DOHH2 (cell line): ENCODE data around the gene TBATA.
A peak's percentile ranks its signal among the peaks of the same experiment; 100 is the strongest.

ENCODE experiments used
- H3F3A ChIP-seq: fragments of 200-600 bp; sonication (generic), shearing (Covaris generic); 2 replicates; pipeline ENCODE4 v1.6.0; 2016; ENCODE audit warnings: antibody characterized with exemption, mild to moderate bottlenecking; ENCODE audit not compliant: control insufficient read depth, insufficient read depth
- H3K27ac ChIP-seq: fragments of 200-600 bp; sonication (generic); 2 replicates; pipeline ENCODE4 v1.5.1; 2014; ENCODE audit warnings: low read depth, mild to moderate bottlenecking, low read length, moderate library complexity
- H3K27me3 ChIP-seq: fragments of 200-600 bp; sonication (generic); 2 replicates; pipeline ENCODE4 v1.6.1; 2014; ENCODE audit warnings: mild to moderate bottlenecking, low read length, mixed read lengths; ENCODE audit not compliant: control insufficient read depth
- H3K36me3 ChIP-seq: fragments of 200-600 bp; sonication (generic); 2 replicates; pipeline ENCODE4 v1.6.1; 2014; ENCODE audit warnings: mild to moderate bottlenecking, low read length, moderate library complexity, mixed read lengths; ENCODE audit not compliant: control insufficient read depth
- H3K4me1 ChIP-seq: fragments of 200-600 bp; sonication (generic); 2 replicates; pipeline ENCODE4 v1.6.1; 2014; ENCODE audit warnings: mild to moderate bottlenecking, low read length, mixed read lengths; ENCODE audit not compliant: control insufficient read depth
- H3K4me2 ChIP-seq: fragments of 200-600 bp; sonication (generic); 2 replicates; pipeline ENCODE4 v1.6.0; 2014; ENCODE audit warnings: mild to moderate bottlenecking, low read length, moderate library complexity
- H3K4me3 ChIP-seq: fragments of 200-600 bp; sonication (generic); 2 replicates; pipeline ENCODE4 v1.5.1; 2014; ENCODE audit warnings: mild to moderate bottlenecking, low read length, mixed read lengths
- H3K79me2 ChIP-seq: fragments of 200-600 bp; sonication (generic); 2 replicates; pipeline ENCODE4 v1.6.1; 2014; ENCODE audit warnings: mild to moderate bottlenecking, low read length, mixed read lengths; ENCODE audit not compliant: control insufficient read depth
- H3K9me2 ChIP-seq: fragments of 200-600 bp; sonication (generic); replicated peaks from 2 replicates; pipeline ENCODE4 v1.6.1; 2014; ENCODE audit warnings: mild to moderate bottlenecking, low read length, mixed read lengths; ENCODE audit not compliant: control insufficient read depth
- H3K9me3 ChIP-seq: fragments of 200-600 bp; sonication (generic); 2 replicates; pipeline ENCODE4 v1.6.1; 2014; ENCODE audit warnings: antibody characterized with exemption, low read length, mixed read lengths; ENCODE audit not compliant: control insufficient read depth, insufficient read depth
- H4K20me1 ChIP-seq: fragments of 200-600 bp; sonication (generic); 2 replicates; pipeline ENCODE4 v1.6.0; 2014; ENCODE audit warnings: low read depth, mild to moderate bottlenecking, antibody characterized with exemption, low read length, moderate library complexity; ENCODE audit not compliant: control insufficient read depth, insufficient read depth
- EZH2phosphoT487 ChIP-seq: fragments of 200-600 bp; sonication (generic); IDR thresholded peaks from 2 replicates; pipeline ENCODE4 v1.6.1; 2017; ENCODE audit warnings: borderline replicate concordance, mild to moderate bottlenecking, antibody characterized with exemption, low read length, moderate library complexity, mixed read lengths
- TF ChIP-seq, protein P1 (sequence below): fragments of 200-600 bp; sonication (generic); IDR thresholded peaks from one replicate; pipeline ENCODE4 v1.5.1; 2014; ENCODE audit warnings: antibody characterized with exemption, mild to moderate bottlenecking, low read depth, low read length; ENCODE audit not compliant: poor library complexity, severe bottlenecking

Gene TBATA

DNA sequence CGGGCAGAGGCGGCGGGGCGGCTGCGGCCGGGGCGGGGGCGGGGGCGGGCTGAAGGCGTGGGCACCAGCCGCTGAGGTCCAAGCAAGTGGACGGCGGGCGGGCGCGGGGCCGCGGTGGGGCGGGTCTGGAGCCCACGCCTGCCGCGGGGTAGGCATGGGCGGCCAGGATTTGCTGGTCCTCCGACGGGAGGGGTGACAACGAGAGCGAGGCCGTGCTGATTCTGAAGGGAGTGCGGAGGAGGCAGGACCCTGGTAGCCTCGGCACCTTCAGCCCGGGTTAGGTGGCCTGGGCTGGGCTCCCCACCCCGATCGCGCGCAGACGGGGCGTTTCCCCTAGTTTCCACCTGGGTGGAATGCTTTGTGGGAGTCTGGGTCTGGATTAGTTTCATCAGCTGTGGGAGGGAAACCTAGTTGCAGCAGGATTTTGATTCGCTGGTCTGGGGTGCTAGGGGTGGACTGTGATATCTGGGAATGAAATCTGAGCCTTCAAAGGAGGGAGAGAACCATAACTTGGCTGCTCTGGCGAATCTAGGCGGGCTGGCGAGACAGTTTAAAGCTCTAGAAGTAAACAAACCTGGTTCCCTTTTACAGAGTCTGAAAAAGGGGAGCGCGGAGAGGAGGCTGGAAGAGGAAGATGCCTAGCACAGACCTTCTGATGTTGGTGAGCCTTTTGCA lies 31.2 kb upstream of the TBATA start:
- TF ChIP-seq, protein P1, sequence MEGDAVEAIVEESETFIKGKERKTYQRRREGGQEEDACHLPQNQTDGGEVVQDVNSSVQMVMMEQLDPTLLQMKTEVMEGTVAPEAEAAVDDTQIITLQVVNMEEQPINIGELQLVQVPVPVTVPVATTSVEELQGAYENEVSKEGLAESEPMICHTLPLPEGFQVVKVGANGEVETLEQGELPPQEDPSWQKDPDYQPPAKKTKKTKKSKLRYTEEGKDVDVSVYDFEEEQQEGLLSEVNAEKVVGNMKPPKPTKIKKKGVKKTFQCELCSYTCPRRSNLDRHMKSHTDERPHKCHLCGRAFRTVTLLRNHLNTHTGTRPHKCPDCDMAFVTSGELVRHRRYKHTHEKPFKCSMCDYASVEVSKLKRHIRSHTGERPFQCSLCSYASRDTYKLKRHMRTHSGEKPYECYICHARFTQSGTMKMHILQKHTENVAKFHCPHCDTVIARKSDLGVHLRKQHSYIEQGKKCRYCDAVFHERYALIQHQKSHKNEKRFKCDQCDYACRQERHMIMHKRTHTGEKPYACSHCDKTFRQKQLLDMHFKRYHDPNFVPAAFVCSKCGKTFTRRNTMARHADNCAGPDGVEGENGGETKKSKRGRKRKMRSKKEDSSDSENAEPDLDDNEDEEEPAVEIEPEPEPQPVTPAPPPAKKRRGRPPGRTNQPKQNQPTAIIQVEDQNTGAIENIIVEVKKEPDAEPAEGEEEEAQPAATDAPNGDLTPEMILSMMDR, result no peak
- no peak for TF ChIP-seq EZH2phosphoT487

DNA sequence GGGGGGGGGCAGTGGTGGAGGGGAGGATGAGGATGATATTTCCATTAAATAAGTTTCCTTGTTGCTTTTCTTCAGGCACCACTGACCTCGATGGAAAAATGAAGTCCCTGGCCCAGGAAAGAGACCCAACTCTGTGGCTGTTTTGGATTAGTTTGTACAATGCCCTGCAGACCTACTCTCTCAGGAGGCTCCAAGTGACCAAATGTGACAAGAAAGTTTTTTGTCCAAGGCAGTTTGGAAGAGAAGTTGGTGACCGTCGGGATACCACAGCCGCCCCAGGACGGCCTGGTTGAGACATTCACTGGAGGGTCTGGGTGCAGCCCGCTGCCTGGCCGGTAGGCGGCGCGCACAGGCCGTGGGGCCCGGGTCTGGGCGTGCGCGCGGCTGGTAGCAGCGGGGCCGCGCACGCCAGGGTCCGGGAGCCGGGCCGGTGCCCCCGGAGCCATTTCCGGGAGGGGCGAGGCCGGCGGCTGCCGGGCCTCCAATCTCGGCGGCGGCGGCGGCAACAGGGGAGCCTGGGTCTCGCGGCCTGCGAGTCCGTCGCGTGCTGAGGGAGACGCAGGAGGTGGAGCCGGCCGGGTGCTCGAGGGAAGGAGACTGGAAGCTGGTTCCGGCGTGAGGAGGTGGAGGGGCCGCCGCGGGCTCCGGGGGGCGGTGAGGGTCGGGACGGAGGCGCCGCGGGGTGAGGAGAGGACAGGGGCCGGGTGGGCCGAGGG lies 30.5 kb upstream of the TBATA start, which contains the start of gene SGPL1:
Gene SGPL1 (plus strand): TSS at position 445 of the 716 bp plus-strand sequence. CDS start 906 bp downstream, outside the sequence.
- peak within 1 kb of the TSS; percentile 74 for H3K4me2 ChIP-seq
- H3K4me3 ChIP-seq, result peak within 1 kb of the TSS; percentile 73
- no peaks in the 10 kb centered on the region for H4K20me1 ChIP-seq
- H3K36me3 ChIP-seq, result peaks cover 7% of the 10 kb centered on the region; the same call in 1 of the 2 replicates
- no peak within 1 kb of the TSS for H3K27ac ChIP-seq
- H3F3A ChIP-seq, result 0 out of 2 replicates have a peak, but pooled peaks cover 2% of the 10 kb centered on the region
- no peaks in the 10 kb centered on the region for H3K9me3 ChIP-seq
- H3K4me1 ChIP-seq, result peaks cover 12% of the 10 kb centered on the region
- H3K79me2 ChIP-seq, result peaks cover 7% of the 10 kb centered on the region
- H3K9me2 ChIP-seq, result no peaks in the 10 kb centered on the region
- no peak for TF ChIP-seq EZH2phosphoT487
- TF ChIP-seq, protein P1, result peak; percentile 85
- H3K27me3 ChIP-seq, result no peaks in the 10 kb centered on the region

More for the DNA sequence above, 31.2 kb upstream of the TBATA start:
- H3K27me3 ChIP-seq, result no peaks in the 10 kb centered on the region
- no peaks in the 10 kb centered on the region for H4K20me1 ChIP-seq
- peaks cover 12% of the 10 kb centered on the region for H3K4me1 ChIP-seq
- 0 out of 2 replicates have a peak, but pooled peaks cover 2% of the 10 kb centered on the region for H3F3A ChIP-seq
- no peaks in the 10 kb centered on the region for H3K9me3 ChIP-seq
- no peaks in the 10 kb centered on the region for H3K9me2 ChIP-seq
- peaks cover 7% of the 10 kb centered on the region for H3K79me2 ChIP-seq
- no peak overlapping the region for H3K27ac ChIP-seq
- H3K4me2 ChIP-seq, result peak overlapping the region; percentile 74
- peak overlapping the region; percentile 73 for H3K4me3 ChIP-seq
- peaks cover 7% of the 10 kb centered on the region; the same call in 1 of the 2 replicates for H3K36me3 ChIP-seq

DNA sequence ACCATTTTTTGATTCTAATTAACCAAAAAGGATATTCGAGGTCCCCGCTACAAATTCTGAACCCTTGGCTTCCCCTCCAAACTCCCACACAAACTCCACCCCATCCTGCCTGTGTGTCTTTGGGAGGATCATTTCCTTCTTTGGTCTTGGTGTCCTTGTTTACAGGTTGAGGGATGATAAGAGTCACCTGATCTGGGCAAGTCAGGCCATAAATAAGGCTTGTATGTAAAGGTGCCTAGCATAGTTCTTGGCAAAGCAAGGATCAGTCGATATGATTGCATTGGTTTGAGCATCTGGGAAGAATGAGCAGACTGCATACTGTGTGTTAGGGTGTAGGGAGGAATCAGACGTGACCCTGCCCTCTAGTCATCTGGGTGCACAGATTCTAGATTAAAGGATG lies 28.9 kb upstream of the TBATA start:
- H3K36me3 ChIP-seq, result peaks cover 1% of the 10 kb centered on the region; the same call in 1 of the 2 replicates
- peaks cover 12% of the 10 kb centered on the region for H3K4me1 ChIP-seq
- no peaks in the 10 kb centered on the region for H4K20me1 ChIP-seq
- no peaks in the 10 kb centered on the region for H3K9me3 ChIP-seq
- no peak overlapping the region for H3K4me3 ChIP-seq
- no peak for TF ChIP-seq EZH2phosphoT487
- TF ChIP-seq, protein P1, result no peak
- H3K9me2 ChIP-seq, result no peaks in the 10 kb centered on the region
- H3K27ac ChIP-seq, result no peak overlapping the region
- H3K27me3 ChIP-seq, result no peaks in the 10 kb centered on the region
- no peak overlapping the region for H3K4me2 ChIP-seq
- H3K79me2 ChIP-seq, result peaks cover 7% of the 10 kb centered on the region
- H3F3A ChIP-seq, result 0 out of 2 replicates have a peak, but pooled peaks cover 2% of the 10 kb centered on the region
